Esophagus mucosa (tissue), 1 donor: ENCODE data around the gene FUT6. TPM values are rescaled to one million over a fixed set of nuclear protein-coding genes. Genes with fewer than 3 reads are reported as not detected.

Source experiments
- ATAC-seq: fragments of 200-7000 bp; cut with Tn5 transposase; one replicate; pipeline ENCODE4 v1.9.1; 2020
- total RNA-seq: library from RNA; stranded (reverse); gene quantifications from one replicate; pipeline ENCODE4 v1.2.4, GENCODE V29; 2023
- donor health status: DM: yes; HTN: yes; CAD: no.

Gene FUT6
- total RNA-seq, 1 donor from 2014 or later: 56.9 TPM

- ATAC-seq: peak; percentile 7
Observed at GRCh38 chr19:5804516-5805461, 34.7 kb downstream of the FUT6 start, which contains the start of gene NRTN. NRTN (plus strand) TSS chr19:5805067; CDS start chr19:5824166, 19,099 bp downstream.

GRCh38 chr19:5803752-5804515, 35.6 kb downstream of the FUT6 start:
- ATAC-seq: peak; percentile 72

GRCh38 chr19:5803441-5803751, 36.1 kb downstream of the FUT6 start:
- no peak for ATAC-seq

GRCh38 chr19:5801796-5802619, 37.5 kb downstream of the FUT6 start:
- no peak for ATAC-seq

- ATAC-seq: no peak
Observed at GRCh38 chr19:5800361-5801270, 38.9 kb downstream of the FUT6 start.

GRCh38 chr19:5799247-5800241, 40.0 kb downstream of the FUT6 start:
- peak; percentile 0 for ATAC-seq

GRCh38 chr19:5798244-5798643, 41.3 kb downstream of the FUT6 start:
- no peak for ATAC-seq

GRCh38 chr19:5795382-5795919, 44.1 kb downstream of the FUT6 start:
- ATAC-seq: no peak

- no peak for ATAC-seq
Observed at GRCh38 chr19:5793188-5793587, 46.3 kb downstream of the FUT6 start.

GRCh38 chr19:5792224-5792623, 47.3 kb downstream of the FUT6 start:
- ATAC-seq: no peak

GRCh38 chr19:5790559-5791520, 48.7 kb downstream of the FUT6 start, which contains the start of gene DUS3L:
DUS3L (minus strand) TSS chr19:5791163; CDS start chr19:5791141, 22 bp downstream.
- peak; percentile 92 for ATAC-seq

- ATAC-seq: peak; percentile 63
Observed at GRCh38 chr19:5789886-5790558, 49.5 kb downstream of the FUT6 start.

GRCh38 chr19:5789351-5789761, 50.1 kb downstream of the FUT6 start:
- ATAC-seq: no peak

GRCh38 chr19:5788422-5788821, 51.1 kb downstream of the FUT6 start:
- ATAC-seq: no peak

GRCh38 chr19:5787409-5788182, 51.9 kb downstream of the FUT6 start:
- no peak for ATAC-seq

- no peak for ATAC-seq
Observed at GRCh38 chr19:5786593-5787408, 52.7 kb downstream of the FUT6 start.
